GM12878 (cell line): ENCODE data around the gene ACE.

Experiments used
- KDM1A ChIP-seq: fragments of 200-600 bp; sonication (generic); IDR thresholded peaks from 2 replicates; pipeline ENCODE4 v1.6.1; 2016; ENCODE audit warnings: borderline replicate concordance
- POLR2AphosphoS2 ChIP-seq: IDR thresholded peaks from 2 replicates; pipeline ENCODE4 v1.6.1; 2011; ENCODE audit warnings: low read depth, mild to moderate bottlenecking, low read length, improper control_type of control experiment, moderate library complexity
- SP1 ChIP-seq: IDR thresholded peaks from one replicate; pipeline ENCODE4 v1.6.1; 2011; ENCODE audit warnings: low read depth, low read length

- TF ChIP-seq KDM1A: no peak
- no peak for TF ChIP-seq POLR2AphosphoS2
- no peak for TF ChIP-seq SP1
Observed at GRCh38 chr17:63516910-63517824, 40.3 kb downstream of the ACE start.
